HG02885 (cell line): ENCODE measurements around the gene USP3.

Experiments used
- ATAC-seq: cut with Tn5 transposase; IDR thresholded peaks from one replicate; pipeline ENCODE4 v1.9.1; 2021; ENCODE audit warnings: mild to moderate bottlenecking; ENCODE audit not compliant: unreplicated experiment, poor library complexity

The USP3 gene

DNA sequence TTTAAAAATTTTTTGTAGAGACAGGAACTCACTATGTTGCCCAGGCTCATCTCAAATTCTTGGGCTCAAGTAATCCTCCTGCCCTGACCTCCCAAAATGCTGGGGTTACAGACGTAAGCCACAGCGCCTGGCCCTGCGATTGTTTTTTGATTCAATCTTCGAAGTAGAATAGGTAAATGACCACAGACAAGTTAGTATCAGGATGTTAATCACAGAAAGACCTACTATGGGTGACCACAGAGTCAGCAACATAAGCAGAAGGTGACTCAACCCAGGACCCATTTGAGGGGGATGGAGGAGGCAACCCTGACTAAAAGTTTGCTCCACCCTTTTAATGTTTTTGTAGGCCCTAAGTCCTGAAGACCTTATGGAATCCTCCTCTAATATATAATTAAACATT lies 10.0 kb upstream of the USP3 start:
- ATAC-seq = no peak

DNA sequence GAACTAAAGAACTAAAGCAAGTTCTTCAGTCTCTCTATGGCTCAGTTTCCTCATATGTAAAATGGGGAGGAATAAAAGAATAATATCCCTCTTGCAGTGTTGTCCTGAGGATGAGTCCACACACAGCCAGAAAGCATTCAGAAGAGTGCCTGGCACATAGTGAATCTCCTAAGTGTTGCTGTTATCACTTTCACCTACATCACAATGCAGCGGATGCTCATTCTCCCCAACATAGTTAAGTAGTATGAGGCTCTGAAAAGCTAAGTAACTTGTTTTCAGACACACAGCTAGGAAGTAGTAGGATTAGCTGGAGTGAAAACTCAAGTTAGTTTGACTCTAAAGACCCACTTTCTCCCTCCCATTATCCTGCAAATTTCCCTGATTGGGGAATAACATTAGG lies 9.1 kb upstream of the USP3 start:
- ATAC-seq = no peak

DNA sequence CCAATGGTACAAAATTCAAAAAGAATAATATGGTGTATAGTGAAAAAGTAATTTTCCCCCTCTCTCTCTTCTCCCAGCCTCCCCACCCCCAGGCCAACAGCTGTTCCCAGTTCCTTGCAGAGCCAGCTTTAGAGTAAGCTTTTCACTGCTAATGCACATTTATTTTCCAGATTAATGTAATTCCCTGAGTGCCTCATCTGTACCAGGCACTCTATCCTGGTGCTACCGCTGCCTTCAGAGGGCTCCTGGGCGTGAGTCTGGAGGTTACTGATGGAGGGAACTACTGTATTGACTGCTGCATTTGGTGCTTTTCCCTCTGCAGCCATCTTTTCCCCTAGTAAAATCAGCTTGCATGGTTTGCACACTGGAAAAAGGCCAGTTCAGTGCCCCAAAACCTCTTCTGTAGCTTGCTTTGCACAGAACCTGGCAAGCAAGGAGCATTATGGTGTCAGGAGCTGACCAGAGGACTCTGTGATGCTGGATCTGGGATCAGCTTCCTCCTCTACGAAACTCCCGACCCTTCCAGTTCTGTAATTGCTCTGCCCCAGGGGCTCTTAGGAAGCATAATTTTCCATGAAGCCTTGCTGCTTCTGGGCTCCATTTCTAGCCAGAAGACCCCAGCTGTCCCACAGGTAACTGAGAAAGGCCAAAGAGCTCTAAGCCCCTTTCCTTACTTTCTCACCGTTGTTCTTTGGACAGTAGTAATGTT lies 8.5 kb upstream of the USP3 start:
- no peak for ATAC-seq

DNA sequence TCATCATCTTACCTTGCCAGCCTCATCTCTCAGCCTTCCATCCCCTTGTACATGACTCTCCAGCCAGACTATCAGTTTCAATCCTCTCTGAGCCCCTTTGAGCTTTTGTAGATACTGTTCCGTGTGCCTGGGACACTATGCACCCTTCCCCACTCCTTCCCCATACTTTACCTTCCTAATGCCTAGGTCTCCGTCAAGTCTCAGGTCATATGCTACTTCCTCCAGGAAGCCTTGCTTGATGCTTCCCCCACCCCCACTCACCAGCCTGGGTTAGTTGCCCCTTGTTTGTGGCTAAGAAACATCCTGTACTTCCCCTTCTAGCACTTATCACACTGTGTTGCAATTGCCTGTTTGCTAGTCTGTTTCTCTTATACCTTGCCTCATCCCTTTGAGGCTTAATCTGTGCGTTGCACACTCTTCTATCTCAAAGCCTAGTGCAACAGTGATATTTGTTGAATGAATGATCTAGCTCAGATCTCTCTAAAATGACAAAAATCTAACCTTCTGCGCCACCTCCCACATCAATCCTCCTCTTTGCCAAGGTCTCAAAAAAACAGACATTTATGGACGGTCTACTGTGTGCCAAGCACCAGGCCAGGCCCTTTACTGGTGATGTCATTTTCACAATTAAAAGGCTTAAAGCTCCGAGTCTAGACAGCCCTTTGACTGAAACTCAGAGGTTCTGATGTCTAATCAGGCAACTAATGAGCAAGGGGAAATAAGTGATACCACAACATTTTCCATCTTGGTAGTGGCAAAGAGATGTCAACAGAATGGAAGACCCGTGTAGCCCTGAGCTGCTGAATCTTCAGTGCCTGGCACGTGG lies 6.5 kb upstream of the USP3 start:
- ATAC-seq = no peak

DNA sequence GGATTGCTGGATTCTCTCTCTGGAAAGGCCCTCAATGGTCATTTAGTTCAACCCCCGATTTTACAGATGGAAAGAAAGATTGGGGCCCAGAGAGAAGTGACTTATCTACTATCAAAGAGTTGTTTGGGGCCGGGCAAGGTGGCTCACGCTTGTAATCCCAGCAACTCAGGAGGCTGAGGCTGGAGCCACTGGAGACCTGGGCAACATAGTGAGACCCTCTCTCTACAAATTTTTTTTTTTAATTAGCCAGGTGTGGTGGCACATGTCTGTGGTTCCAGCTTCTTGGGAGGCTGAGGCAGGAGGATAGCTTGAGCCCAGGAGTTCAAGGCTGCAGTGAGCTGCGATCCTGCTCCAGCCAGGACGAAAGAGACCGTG lies 5.2 kb upstream of the USP3 start:
- ATAC-seq = no peak

DNA sequence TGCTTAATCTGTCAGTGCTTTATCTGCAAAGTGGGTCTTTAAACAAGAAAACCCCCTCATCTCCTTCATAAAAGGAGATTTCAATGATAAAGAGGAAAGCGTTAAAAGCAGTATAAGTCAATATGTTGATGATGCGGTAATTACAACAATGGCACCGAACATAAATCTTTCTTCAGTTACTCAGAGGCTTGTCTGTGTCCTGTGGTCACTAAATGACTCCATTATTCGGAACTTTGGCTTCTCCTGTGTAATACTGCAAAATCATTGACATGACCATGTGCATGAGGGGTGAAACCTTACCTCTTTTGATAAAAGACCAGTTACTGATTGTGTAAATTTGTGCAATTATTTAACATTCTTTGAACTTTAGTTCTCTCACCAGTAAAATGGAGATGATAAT lies 4.8 kb upstream of the USP3 start:
- ATAC-seq = no peak

DNA sequence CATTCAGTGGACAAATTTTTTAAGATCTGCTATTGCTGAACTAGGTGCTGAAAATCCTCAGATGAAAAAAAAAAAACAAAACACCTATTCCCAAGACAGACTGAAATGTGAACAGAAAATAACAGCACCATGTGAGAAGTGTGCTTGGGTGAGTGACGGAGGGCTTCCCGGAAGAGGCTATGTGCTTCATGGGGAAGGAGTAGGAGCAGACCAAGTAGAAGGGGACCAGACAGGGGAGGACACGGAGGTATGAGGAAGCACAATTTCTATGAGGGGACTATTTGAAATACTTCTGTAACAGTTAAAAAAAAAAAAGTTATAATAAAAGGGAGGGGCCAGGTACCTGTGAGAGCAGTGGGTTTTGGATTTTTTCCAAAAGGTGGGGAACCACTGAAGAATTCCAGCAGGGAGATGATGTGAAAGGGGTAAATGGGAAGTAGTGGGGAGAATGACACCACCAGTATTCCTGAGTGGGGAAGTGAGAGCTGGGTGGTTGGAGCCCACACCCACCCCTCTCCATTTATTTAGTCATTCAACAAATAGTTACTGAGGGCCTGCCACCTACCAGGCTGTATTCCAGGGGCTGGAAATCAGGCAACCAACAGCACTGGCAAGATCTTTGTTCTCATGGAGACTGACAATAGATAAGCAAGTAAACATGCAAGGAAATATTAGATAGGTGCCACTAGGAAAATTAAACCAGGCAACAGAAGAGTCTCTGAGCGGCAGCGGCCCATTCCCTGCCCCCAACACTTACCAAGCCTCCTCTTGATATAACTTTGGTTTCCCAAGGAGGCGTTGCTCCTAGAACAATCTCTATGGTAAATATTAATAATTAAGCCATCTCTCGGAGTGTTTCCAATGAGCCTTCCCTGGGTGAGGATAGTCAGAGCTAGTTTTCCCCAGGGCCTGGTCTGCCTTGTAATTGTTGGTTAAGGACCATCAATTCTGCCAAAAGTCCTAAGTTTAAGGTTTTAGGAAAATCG lies 3.8 kb upstream of the USP3 start:
- no peak for ATAC-seq

DNA sequence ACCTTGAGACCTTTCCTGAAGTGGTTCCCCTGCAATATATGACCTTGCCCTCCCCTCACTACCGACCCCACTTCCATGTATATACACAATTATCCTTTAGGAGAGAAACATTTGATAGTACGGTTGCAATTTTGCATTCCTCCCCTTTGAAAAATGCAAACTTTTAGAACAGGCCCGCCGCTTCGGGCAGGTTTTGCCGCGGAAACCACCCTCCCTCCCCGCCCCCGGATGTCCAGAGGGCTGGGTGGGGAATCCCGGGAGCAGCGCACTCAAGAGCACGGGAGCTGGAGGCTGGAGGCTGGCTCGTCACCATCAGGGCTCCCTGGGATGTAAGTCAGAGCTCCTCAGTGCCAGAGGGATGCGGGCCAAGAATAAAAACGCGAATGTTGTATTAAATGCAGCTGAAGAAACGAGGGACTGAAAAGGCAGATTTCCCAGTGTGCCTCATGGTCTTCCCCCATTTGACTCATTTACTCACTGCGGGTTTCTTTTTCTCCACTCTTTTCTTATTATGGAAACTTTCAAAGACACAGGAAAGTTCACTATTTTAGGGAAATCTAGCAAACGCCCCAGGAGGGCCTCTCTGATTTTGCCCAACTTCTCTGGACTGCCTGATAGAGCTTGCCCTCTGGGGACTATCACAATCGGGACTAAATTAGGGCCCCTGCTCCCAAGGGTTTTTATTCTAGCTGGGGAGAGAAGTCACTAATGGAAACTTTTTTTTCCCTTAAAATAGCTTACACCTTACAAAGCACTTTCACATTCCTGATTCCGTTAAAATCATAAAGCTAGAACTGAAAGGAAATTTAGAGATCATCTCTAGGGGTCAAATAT lies 2.9 kb upstream of the USP3 start:
- no peak for ATAC-seq

DNA sequence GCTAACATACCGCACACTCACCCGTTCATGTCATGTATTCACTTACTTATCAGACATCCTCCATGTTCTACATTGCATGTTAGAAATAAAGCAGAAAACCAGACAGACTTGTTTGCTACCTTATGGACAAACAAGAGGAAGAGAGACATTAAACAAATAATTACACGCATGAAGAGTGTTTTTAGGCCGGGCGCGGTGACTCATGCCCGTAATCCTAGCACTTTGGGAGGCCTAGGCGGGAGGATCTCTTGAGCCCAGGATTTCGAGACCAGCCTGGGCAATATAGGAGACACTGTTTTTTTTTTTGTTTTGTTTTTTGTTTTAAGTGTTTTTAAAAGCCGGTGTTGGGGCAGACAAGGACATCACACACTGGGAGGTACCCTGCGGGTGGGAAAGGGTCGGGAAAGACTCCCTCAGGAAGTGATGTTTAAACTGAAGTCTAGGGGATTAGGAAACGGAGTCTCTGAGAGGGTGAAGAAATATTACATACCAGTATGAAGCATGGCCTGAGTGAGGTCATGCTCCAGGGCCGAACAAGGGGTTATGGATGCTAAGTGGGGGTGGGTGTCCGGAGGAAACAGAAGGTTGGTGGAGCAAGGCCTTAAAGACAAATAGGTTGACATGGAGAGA lies 2.1 kb upstream of the USP3 start:
- no peak for ATAC-seq

DNA sequence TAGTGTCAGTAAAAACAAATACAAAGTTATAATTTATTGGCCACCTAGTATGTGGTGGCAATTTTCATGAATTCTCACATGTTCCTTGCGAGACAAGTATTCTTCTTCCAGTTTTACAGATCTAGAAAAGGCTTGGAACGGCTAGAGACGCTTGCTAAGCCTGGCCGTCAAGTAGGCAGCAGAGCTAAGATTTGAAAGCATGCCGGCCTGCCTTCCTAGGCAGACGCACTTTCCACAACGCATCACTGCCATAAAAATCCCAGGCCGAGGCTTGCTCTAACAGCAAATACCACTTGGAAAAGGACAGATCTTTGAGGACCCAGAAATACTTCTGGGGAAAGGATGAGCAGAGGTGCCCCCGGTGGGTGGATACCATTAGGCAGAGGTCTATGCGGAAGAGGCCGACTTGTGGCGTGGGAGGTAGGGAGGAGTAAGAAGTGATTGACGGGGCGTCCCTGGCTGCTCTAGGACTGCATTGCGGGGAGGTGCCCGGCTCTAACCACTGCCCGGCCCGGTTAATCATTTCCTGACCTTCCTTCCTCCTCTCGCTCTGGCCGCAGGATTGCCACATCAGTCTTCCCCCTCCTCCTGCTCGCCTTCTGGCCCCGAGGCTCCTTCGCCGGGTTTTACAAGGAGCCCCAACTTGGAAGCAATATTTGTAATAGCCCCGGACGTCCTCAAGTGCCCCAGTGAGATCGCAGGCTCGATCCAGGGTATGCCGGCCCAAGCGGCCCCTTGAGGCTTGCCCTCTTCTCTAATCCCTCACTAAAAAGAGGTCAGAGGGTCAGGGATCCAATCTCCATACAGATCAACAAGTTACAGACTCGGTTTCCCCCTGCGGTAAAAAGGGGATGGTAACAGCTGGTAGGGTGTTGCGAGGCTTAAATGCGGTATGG lies 1.3 kb upstream of the USP3 start:
- ATAC-seq = peak; percentile 37

DNA sequence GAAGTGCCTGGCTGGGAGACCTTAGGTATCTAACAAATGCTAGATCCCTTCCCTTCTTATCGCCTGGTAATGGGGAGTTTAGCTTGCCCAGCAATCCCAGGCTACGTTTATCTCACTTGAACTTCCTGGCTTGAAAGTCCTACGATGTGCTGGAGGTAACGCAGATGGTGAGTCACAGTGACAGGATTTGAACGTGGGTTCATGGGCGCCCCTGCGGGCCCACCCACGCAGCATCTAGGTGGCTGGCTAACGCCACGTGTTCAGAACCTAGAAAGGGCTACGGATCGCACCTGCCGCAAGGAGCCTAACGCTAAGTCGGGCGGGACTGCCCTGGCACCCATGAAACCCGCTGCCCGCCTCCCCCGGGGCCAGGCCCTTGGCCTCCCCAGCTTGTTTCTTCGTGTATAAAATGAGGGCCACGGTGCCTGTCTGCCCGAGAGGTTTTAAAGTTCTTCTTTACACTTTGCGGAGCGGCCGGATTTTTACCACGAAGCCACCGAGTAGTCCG lies 600 bp upstream of the USP3 start:
- ATAC-seq = peak; percentile 23

DNA sequence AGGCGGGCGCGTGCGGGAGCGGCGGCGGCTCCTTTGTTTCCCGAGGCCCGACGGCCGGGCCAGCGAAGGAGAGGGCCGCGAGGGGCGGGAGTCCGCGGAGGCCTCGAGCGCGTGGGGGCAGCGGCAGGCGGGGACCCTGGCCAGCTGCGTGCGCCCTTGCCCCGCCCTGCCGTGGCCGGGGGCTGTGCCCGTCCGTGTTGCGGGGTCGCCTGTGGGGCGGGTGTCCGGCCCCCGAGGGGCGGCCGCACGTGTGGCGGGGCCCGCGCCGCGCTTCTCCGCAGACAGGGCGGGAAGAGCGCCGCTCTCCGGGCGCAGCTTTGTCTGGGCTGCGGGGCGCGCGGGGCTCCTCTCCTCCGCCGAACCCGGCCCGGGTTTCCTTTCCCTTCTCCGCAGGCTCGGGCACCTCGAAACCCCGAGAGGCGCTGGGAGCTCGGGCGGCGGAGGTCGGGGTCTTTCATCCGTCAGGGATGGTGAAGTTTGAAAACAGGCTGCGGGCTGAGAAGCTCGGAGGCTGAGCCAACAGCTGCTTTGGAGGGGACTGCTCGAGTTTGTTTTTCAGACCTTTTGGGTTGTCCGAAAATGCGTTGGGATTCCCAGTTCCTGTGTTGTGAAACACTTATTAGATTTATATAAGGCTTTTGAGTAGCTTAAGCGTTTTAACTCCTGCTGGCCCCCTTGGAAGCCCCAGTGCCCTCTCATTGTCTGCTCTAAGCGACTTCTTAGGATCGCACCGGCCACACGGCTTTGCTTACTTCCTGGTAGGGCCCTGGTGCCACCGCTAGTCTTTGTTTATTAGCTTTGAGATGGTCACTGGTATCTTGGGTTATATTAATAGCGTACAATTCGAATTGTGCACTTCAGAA lies 817 bp downstream of the USP3 start:
- ATAC-seq = peak; percentile 17

DNA sequence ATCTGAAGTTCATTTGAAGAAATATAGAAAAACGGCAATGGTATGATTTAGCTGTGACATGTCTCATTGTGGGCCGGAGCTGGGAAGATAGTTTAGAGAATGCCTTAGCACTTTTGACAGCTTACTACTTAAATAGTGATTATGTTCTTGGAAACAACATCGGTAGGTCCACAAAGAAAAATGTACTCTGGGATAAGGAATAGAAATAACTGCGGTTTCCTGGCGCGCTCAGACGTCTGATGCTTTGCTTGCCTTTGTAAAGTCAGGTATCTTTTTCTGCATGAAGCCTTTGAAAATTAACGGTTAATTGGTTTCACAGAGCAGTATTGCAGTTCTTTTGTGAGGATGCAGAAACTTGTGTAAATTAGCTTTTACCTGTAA lies 1.4 kb downstream of the USP3 start:
- no peak for ATAC-seq

DNA sequence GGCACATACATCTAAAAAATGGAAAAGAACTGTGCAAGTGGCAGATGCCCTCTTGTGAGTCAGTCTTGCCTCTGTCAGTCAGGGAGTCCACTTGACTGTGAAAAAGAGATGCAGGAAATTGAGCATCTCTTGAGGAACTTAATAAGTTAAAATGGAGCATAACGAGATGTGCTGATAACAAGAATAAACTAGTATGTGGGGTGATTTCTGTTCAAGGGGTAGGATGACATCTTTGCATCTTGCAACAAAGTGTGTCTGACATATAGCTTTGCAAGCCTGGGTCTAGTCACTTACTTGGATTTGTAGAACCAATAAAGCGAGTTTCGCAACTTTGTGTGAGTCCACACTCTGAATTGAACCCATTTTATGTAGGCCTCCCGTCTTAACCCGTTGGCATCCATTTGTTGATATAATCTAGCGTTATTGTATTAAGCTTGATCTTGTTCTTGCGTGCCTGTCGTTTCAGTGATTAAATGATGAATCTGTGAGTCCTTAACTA lies 2.2 kb downstream of the USP3 start:
- no peak for ATAC-seq

DNA sequence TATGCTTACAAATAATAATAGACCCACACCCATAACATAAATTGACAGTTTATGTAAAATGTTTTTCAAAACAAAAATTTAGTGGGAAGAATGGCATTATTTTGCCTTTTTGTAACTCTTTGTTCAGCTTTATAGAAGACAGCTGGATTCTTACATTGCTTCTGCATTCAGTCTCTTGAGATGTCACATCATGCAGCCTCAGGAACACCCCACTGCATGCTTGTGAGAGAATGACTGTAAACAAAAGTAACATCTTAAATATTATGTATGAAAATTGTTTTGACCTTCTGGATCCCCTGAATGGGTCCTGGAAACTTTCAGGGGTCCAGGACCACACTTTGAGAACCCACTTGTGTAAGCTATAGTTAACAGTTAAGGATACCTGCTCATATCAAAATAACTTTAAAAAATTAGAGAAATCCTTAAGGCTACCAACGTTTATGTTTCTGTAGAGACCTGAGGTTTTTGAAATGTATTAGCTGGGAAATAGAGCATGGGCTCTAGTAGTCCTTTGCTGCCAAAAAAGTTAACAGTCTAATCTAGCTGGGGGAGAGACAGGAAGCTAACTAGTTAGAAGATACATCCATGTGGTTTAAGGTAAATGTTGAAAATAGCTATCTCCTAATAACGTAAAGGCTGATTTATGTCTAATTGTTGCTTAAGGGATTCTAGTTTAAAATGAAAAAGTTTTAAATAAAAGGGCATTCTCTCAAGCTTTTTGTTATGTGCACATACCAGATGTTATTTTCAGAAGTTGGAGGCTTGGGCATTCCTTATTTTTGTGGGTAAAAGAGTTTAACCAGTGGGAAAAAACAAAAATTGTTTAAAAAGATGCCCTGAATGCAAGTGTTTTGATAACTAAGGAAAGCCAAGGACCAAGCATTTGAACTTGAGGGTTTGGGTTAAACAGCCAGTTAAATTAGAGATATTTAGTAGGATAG lies 3.8 kb downstream of the USP3 start:
- no peak for ATAC-seq
